SU-DHL-6 (cell line): ENCODE results near the gene DCLK1.

ENCODE experiments used
- EZH2phosphoT487 ChIP-seq: fragments of 200-600 bp; sonication (generic), shearing (Covaris generic); conservative IDR thresholded peaks from 2 replicates; pipeline ENCODE4 v1.6.1; 2018; ENCODE audit warnings: mild to moderate bottlenecking, antibody characterized with exemption, low read length, moderate library complexity, mixed read lengths
- TF ChIP-seq, protein P1 (sequence below): fragments of 200-600 bp; sonication (generic); IDR thresholded peaks from one replicate; pipeline ENCODE4 v1.5.1; 2017; ENCODE audit warnings: antibody characterized with exemption, mild to moderate bottlenecking, low read length, moderate library complexity; ENCODE audit not compliant: insufficient read depth, poor library complexity, severe bottlenecking

DNA sequence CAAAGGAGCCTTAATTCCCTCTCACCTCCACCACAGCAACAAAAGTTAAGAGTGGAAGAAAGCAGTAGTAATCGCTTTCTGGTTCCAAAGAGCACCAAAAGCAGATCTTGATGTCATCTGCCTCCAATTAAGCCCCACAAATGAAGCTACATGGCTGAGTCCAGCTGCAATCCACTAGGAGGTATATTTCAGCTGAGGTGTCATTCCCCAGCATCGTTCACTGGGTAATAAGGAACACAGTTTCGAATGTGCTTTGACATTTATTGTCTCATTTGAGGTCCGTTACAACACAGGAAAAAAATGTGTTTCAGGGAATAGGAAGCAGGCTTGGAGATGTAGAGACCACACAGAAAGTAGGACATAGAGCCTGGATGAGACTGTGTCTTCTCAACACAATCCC, 190.4 kb downstream of the DCLK1 start:
- TF ChIP-seq, protein P1, sequence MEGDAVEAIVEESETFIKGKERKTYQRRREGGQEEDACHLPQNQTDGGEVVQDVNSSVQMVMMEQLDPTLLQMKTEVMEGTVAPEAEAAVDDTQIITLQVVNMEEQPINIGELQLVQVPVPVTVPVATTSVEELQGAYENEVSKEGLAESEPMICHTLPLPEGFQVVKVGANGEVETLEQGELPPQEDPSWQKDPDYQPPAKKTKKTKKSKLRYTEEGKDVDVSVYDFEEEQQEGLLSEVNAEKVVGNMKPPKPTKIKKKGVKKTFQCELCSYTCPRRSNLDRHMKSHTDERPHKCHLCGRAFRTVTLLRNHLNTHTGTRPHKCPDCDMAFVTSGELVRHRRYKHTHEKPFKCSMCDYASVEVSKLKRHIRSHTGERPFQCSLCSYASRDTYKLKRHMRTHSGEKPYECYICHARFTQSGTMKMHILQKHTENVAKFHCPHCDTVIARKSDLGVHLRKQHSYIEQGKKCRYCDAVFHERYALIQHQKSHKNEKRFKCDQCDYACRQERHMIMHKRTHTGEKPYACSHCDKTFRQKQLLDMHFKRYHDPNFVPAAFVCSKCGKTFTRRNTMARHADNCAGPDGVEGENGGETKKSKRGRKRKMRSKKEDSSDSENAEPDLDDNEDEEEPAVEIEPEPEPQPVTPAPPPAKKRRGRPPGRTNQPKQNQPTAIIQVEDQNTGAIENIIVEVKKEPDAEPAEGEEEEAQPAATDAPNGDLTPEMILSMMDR, result no peak
- TF ChIP-seq EZH2phosphoT487, result no peak
